Motor neuron (in vitro differentiated cells): Measurements from ENCODE around the gene WWC2. TPM values are rescaled to one million over a fixed set of nuclear protein-coding genes. Genes with fewer than 3 reads are reported as not detected.
A peak's percentile ranks its signal among the peaks of the same experiment; 100 is the strongest.

Experiments
- ATAC-seq, 8 experiments: fragments of 200-7000 bp; cut with Tn5 transposase; replicated peaks in 6 of 8; 2 replicates each; pipeline ENCODE4 v1.8.0; 2021; ENCODE audit warnings: mild to moderate bottlenecking in 8 of 8, moderate library complexity in 8 of 8
- H3K27ac ChIP-seq, 2 donors: fragments of 250-450 bp; sonication (Bioruptor Pico); 2 replicates each; pipeline ENCODE4 v1.9.0; 2021; ENCODE audit warnings: antibody characterized with exemption in 2 of 2, mild to moderate bottlenecking in 2 of 2, moderate library complexity in 1 of 2
- H3K4me1 ChIP-seq, 2 donors: fragments of 250-450 bp; sonication (Bioruptor Pico); replicated peaks in 1 of 2; 2 replicates each; pipeline ENCODE4 v1.6.1; 2021; ENCODE audit warnings: antibody characterized with exemption in 2 of 2, mild to moderate bottlenecking in 2 of 2, moderate library complexity in 1 of 2
- H3K4me3 ChIP-seq, 5 donors: fragments of 250-450 bp; sonication (Bioruptor Pico); 2 replicates each; pipeline ENCODE4 v1.9.0; 2021; ENCODE audit warnings: antibody characterized with exemption in 5 of 5, mild to moderate bottlenecking in 5 of 5, moderate library complexity in 4 of 5
- WGBS, 10 experiments: fragments of 450-650 bp; shearing (Covaris generic); methylation state at CpG; one replicate each; pipeline ENCODE4 v1.0.0; 2022; 5-methylcytosine and 5-hydroxymethylcytosine counted together
- in situ Hi-C, 9 experiments: fragments of 400-800 bp; cut with MboI; loops; one replicate each; pipeline ENCODE4 v1.15.0; 2021; ENCODE audit warnings: low sequenced_read_pairs in 9 of 9, low pct_unique_long_range_greater_than_20kb in 2 of 9; ENCODE audit not compliant: unreplicated experiment in 9 of 9
- total RNA-seq, 8 experiments: library from RNA; unstranded; fragments of 300-600 nt; gene quantifications; 2 replicates each; pipeline versions ENCODE4 v1.2.3 to v1.2.4, GENCODE V29; 2022

Gene WWC2
- total RNA-seq, 8 experiments from 2014 or later, result 4.2 to 59.4 (median 12.9) TPM

DNA sequence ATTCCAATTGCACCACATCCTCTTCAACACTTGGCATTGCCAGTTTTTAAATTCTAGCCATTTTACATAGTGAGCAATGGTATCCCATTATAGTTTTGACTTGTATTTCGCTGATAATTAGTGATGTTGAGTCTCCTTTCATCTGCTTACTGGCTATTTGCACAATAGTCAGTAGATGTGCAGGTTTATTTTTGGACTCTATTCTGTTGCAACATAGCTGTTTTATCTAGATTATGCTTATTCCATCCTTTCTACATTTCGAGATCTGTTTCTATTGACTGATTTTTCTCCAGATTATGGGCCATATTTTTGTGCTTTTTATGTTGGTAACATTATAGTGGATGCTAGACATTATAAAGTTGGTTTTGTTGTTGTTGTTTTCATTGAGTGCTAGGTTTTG is 106.1 kb downstream of the WWC2 start:
- ATAC-seq, result no peak
- 67 to 100% (median 100%) methylated on average over 1 of the region's 2 CpGs for WGBS, 10 experiments
- in situ Hi-C loops, result no loop called here
- H3K27ac ChIP-seq, result no peak overlapping the region
- H3K4me3 ChIP-seq, result no peak overlapping the region
- H3K4me1 ChIP-seq, result peaks cover 0 to 8% of the 10 kb centered on the region in 2 donors

DNA sequence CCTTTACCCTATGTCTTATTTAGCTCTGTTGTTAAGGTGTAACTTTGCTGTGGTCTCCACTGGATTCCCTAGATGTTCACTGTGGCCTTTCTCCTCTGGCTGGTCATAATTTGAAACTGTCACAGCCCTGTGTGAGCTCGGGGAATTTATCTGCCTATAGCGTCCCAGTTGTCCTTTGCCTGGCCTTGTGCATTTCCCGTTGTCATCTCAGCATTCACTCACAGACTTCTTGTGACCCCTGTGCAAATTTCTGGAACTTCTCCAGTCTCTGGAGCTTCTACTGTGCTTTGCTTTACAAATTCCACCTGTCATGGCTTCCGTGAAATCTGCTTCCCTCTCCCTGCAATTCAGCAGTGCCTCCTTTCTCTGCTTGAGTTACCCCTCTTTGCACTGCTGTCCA is 106.7 kb downstream of the WWC2 start:
- no peak overlapping the region for H3K4me3 ChIP-seq
- in situ Hi-C loops, result no loop called here
- 43 to 100% (median 85%) methylated on average over 1 to 4 of the region's 4 CpGs; no CpG with 5 or more reads in 2 of the 10 experiments for WGBS, 10 experiments
- peaks cover 0 to 8% of the 10 kb centered on the region in 2 donors for H3K4me1 ChIP-seq
- ATAC-seq, result no peak
- no peak overlapping the region for H3K27ac ChIP-seq

DNA sequence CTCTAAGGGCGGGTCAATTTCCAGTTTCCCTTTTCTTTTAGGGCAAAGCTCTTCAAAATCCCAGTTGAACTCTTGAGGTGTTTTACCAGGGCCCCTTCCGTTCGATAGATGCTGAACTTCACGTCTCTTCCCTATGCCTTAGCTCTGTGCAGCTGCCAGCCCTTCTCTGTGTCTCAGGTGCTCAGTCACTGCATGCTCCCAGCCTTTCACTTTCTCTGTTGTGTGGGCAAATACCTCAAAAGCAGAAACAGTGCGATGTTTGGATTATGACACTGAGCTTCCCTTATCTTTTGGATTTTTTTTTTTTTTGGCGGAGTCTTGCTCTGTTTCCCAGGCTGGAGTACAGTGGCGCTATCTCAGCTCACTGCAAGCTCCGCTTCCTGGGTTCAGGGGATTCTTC is 112.5 kb downstream of the WWC2 start:
- no peak overlapping the region for H3K4me3 ChIP-seq
- in situ Hi-C loops, result no loop called here
- 83 to 100% (median 91%) methylated on average over 1 to 7 of the region's 8 CpGs; no CpG with 5 or more reads in 1 of the 10 experiments for WGBS, 10 experiments
- no peaks in the 10 kb centered on the region for H3K4me1 ChIP-seq
- no peak overlapping the region for H3K27ac ChIP-seq
- ATAC-seq, result no peak

DNA sequence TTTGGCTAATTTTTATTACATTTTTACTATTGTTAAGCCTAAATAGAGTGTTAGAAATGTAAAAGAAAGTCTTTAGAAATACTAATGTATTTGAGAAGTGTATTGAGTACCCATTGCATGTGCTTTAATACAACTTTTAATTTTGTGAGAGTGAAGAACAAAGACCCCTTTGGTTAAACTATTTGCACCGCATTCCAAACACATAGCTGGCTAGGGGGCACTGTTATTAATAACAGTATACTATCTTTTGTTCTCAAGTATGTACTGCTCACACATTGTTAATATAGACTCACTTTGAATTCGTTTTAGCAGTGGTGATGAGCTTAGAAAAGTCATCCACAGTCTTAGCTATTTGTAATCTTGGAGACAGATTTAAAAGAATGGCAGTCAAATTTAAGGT is 114.9 kb downstream of the WWC2 start:
- WGBS, 10 experiments, result 71 to 100% (median 83%) methylated on average over 1 to 2 of the region's 2 CpGs; no CpG with 5 or more reads in 1 of the 10 experiments
- Histone ChIP-seq H3K4me1 (no peaks in the 10 kb centered on the region), H3K27ac (no peak overlapping the region), H3K4me3 (no peak overlapping the region)
- in situ Hi-C loops, result no loop called here
- no peak for ATAC-seq

DNA sequence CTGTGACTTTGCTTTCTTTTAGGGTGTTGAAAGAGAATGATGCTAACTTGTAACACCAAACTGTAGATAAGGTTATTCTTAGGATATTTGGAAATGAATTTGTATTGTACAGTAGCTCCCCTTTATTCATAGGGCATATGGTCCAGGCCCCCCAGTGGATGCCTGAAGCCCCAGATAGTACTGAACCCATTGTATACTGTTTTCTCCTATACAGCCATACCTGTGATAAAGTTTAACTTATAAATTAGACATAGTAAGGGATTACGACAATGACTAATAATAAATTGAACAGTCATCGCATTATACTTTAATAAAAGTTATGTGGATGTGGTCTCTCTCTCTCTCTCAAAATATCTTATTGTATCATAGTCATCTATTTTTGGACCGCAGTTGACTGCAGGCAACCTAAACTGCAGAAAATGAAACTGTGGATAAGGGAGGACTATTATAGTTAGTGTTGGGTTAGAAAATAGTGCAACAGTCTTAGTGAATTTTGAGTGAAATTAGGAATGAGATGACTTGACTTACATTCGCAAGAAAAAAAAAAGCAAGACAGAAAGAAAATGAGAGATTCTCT is 115.9 kb downstream of the WWC2 start:
- in situ Hi-C loops, result no loop called here
- Histone ChIP-seq H3K27ac (no peak overlapping the region), H3K4me3 (no peak overlapping the region), H3K4me1 (no peaks in the 10 kb centered on the region)
- no peak for ATAC-seq
- 93 to 100% (median 100%) methylated on average over 1 to 4 of the region's 4 CpGs for WGBS, 10 experiments

DNA sequence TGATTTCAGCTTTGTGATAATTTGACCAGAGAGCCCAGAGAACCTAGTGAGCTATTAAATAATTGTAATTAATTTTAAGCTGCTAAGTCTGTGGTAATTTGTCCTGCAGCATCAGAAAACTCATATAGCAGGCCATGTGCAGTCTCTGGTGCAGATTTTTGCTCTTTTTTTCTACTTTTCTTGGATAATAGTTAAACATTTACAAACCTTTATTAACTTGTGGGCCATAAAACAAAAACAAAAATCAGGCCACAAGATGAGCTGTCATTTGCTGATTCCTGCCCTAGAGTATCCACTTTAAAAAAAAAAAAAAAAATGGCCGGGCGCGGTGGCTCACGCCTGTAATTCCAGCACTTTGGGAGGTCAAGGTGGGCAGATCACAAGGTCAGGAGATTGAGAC is 121.2 kb downstream of the WWC2 start:
- no peak overlapping the region for H3K27ac ChIP-seq
- ATAC-seq, result no peak
- 60 to 100% (median 95%) methylated on average over 1 to 4 of the region's 4 CpGs; no CpG with 5 or more reads in 6 of the 10 experiments for WGBS, 10 experiments
- no peaks in the 10 kb centered on the region for H3K4me1 ChIP-seq
- in situ Hi-C loops, result no loop called here
- no peak overlapping the region for H3K4me3 ChIP-seq

DNA sequence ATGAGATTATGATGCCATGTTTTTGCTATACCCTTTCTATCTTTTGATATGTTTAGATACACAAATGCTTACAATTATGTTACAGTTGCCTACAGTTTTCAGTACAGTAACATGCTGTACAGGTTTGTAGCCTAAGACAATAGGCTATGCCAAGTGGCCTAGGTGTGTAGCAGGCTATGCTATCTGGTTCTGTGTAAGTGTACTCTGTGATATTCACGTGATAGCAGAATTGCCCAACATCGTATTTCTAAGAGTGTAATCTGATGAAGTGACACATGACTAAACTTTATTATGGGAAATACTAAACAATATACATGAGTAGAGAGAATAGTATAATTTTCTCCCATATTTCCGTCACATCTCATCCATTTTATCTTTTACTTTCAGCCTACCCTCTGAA is 124.0 kb downstream of the WWC2 start:
- no peak overlapping the region for H3K4me3 ChIP-seq
- ATAC-seq, result no peak
- H3K4me1 ChIP-seq, result no peaks in the 10 kb centered on the region
- no peak overlapping the region for H3K27ac ChIP-seq
- in situ Hi-C loops, result no loop called here
- 83 to 100% (median 97%) methylated on average over 1 to 3 of the region's 3 CpGs for WGBS, 10 experiments

DNA sequence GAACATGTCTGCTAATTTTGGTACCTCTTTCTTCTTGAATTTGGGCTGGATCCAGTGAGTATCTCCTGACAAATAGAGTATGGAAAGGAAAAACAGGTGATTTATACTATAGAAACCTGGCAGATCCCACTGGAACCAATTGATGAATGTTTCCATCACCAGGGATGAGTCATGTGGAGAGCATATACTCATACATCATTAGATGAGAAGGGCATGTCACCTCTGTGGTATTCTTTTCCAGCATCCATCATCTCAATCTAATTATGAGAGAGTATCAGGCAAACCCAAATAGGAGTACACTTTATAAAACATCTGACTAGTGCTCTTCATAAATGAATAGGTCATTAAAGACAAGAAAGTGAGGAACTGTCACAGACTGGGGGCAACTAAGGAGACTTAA is 130.3 kb downstream of the WWC2 start:
- no peak overlapping the region for H3K27ac ChIP-seq
- peak in 4 of 8 experiments; percentile 54 to 66 (median 60) for ATAC-seq
- no peaks in the 10 kb centered on the region for H3K4me1 ChIP-seq
- no peak overlapping the region for H3K4me3 ChIP-seq
- in situ Hi-C loops, result loop anchor here in 2 of 9 experiments (25.0 kb wide), 2 partner anchors 142 to 167 kb away; partner anchors contain the start of gene WWC2 (in 1 of the 2)

DNA sequence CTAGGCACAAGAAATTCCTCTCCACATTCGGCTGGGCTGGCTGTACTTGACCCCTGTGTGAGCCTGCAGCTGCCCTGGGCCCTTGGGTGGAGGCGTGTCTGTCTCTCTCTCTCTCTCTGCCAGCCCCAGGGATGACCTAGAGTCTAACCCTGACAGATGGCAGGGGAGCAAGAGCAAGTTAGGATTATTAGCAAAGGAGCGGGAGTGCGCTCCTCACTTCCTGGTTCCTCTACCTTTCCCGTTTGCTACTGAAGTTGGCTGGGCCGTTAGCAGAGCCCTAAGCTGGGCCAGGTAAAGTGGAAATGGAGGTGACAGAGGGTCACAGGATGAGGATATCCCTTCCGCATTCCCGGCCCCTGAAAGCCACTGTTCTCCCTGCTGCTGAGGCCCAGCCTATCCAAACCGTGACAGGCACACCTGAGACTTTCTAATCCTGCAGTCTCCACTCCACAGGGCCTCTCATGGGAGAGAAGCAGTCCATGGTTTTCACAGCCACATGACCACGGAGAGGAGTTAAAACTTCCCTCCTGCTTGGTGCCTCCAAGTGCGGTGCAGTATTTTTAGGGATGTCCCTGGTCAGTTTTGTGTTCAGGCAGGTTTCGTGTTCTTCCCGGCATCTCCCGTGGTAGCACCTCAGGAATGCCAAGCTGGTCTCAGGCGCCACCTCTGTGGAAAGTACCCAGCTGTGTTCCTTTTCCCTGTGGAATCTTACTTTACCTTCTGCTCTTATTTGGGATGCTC is 141.7 kb downstream of the WWC2 start:
- no peak overlapping the region for H3K27ac ChIP-seq
- H3K4me1 ChIP-seq, result peaks cover 0 to 10% of the 10 kb centered on the region in 2 donors
- whole genome bisulfite sequencing, 10 experiments, result 50 to 100% (median 86%) methylated on average over 1 to 8 of the region's 15 CpGs; no CpG with 5 or more reads in 2 of the 10 experiments
- ATAC-seq, result peak in 3 of 8 experiments; percentile 10 to 43 (median 29)
- in situ Hi-C loops, result loop anchor here in 3 of 9 experiments (10.0 to 25.0 kb wide), 3 partner anchors 153 to 178 kb away; partner anchors contain the start of gene WWC2 (in 1 of the 3)
- H3K4me3 ChIP-seq, result no peak overlapping the region

DNA sequence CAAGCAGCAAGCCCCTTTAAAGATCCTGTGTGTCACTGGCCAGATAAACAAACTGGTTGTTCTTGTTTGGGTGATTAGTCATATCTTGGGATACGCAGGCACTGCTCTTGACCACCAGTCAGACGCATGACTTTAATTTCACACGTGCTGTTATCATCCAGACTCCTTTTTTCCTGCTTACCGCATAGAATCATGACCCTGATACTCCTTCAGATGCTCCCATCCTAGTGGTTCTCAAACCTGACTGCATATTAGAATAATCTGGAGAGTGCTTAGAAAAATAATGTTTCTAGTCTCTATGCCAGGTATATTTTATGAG is 142.2 kb downstream of the WWC2 start:
- in situ Hi-C loops, result loop anchor here in 3 of 9 experiments (10.0 to 25.0 kb wide), 3 partner anchors 154 to 179 kb away; partner anchors contain the start of gene WWC2 (in 1 of the 3)
- no peak overlapping the region for H3K4me3 ChIP-seq
- peaks cover 0 to 10% of the 10 kb centered on the region in 2 donors for H3K4me1 ChIP-seq
- no peak overlapping the region for H3K27ac ChIP-seq
- peak in 3 of 8 experiments; percentile 12 to 73 (median 68) for ATAC-seq
- WGBS, 10 experiments, result 70 to 100% (median 86%) methylated on average over 1 to 4 of the region's 4 CpGs; no CpG with 5 or more reads in 4 of the 10 experiments

DNA sequence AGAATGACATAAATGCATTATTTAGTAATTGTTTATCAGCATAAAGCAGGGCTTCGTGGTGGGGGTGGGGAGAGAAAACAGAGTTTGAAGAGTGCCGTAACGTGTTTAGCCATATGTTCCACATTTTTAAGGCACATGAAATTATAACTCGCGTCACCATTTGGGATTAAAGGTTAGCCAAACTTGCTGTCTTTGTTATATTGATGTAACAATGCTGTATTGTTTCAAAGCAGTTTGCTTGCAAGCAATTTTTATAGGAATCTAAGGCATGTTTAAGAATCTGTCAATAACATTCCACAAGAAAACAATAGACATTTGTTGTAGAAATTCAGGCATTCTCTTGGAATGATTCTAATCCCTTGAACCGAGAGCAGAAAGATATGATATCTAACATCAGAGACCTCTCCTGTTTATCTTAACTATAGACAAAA is 142.7 kb downstream of the WWC2 start:
- no peak overlapping the region for H3K27ac ChIP-seq
- in situ Hi-C loops, result loop anchor here in 3 of 9 experiments (10.0 to 25.0 kb wide), 3 partner anchors 154 to 179 kb away; partner anchors contain the start of gene WWC2 (in 1 of the 3)
- WGBS, 10 experiments, result 50 to 97% (median 77%) methylated on average over 1 to 6 of the region's 6 CpGs
- no peak for ATAC-seq
- H3K4me3 ChIP-seq, result no peak overlapping the region
- peaks cover 0 to 10% of the 10 kb centered on the region in 2 donors for H3K4me1 ChIP-seq

DNA sequence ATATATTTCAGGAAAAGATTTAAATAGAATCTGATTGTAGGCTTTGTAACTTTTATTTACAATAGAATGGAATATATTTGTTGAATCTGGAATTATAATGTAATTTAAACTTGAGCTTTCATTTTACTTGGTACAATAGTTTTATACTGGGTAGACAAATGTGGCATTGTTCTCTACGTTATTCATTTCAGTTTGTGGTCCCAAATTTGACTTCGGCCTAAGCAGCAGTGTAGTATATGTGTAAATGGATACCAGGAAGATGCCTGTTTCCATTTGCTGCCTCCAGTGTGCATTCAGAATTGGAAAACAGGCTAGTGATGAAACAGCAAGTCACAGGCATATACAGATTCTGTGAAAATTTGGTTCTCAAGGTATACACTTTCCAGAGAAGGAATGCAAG is 143.2 kb downstream of the WWC2 start:
- in situ Hi-C loops, result loop anchor here in 3 of 9 experiments (10.0 to 25.0 kb wide), 3 partner anchors 155 to 180 kb away; partner anchors contain the start of gene WWC2 (in 1 of the 3)
- Histone ChIP-seq H3K4me1 (peaks cover 0 to 10% of the 10 kb centered on the region in 2 donors), H3K4me3 (no peak overlapping the region), H3K27ac (no peak overlapping the region)
- ATAC-seq, result no peak
- 78 to 100% (median 89%) methylated on average over 1 to 2 of the region's 2 CpGs; no CpG with 5 or more reads in 1 of the 10 experiments for WGBS, 10 experiments

DNA sequence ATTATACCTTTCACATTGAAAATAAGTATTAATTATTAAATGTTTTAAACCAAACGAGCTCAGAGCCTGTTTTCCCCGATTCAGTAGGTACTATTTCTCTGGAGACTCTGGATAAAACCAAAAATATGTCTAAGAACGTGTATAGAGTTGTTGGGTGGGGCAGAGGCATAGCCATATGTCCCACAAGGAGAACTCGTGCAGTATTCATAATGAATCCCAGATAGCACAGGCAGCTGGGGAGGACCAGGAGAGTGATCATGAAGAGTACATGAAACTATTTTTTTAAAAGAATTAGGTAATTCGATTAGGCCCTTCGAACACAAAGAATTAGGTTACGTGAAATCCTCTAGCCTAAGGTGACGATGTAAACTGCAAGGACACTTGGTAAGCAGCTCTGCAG is 145.0 kb downstream of the WWC2 start:
- ATAC-seq, result peak in 2 of 8 experiments; percentile 56 to 80
- 61 to 100% (median 86%) methylated on average over 1 to 8 of the region's 8 CpGs; no CpG with 5 or more reads in 1 of the 10 experiments for WGBS, 10 experiments
- H3K4me3 ChIP-seq, result no peak overlapping the region
- in situ Hi-C loops, result loop anchor here in 3 of 9 experiments (10.0 to 25.0 kb wide), 3 partner anchors 157 to 182 kb away; partner anchors contain the start of gene WWC2 (in 1 of the 3)
- H3K27ac ChIP-seq, result no peak overlapping the region
- H3K4me1 ChIP-seq, result peaks cover 0 to 10% of the 10 kb centered on the region in 2 donors
